Cardiac muscle cell (in vitro differentiated cells and primary cell): ENCODE results near the gene MSX1. TPM values are rescaled to one million over a fixed set of nuclear protein-coding genes. Genes with fewer than 3 reads are reported as not detected.

Source experiments
- DNase-seq, 2 donors: peaks; one replicate each; pipeline versions ENCODE4 v3.0.0 to v3.0.0-alpha.2; 2010 to 2017; ENCODE audit warnings: low read depth in 1 of 2, low spot score in 1 of 2
- H3K27ac ChIP-seq: fragments of 200-600 bp; sonication (generic); 2 replicates; pipeline ENCODE4 v1.5.1; 2016
- H3K27me3 ChIP-seq: fragments of 200-600 bp; sonication (generic); 2 replicates; pipeline ENCODE4 v1.6.0; 2016; ENCODE audit warnings: control low read depth
- H3K36me3 ChIP-seq: fragments of 200-600 bp; sonication (generic); 2 replicates; pipeline ENCODE4 v1.5.1; 2016; ENCODE audit warnings: control low read depth
- H3K4me1 ChIP-seq: fragments of 200-600 bp; sonication (generic); 2 replicates; pipeline ENCODE4 v1.8.1; 2017; ENCODE audit warnings: low read depth, mild to moderate bottlenecking, mixed run types
- H3K4me3 ChIP-seq: fragments of 200-600 bp; sonication (generic); 2 replicates; pipeline ENCODE4 v1.5.1; 2016; ENCODE audit warnings: mild to moderate bottlenecking
- H3K9me3 ChIP-seq: fragments of 200-600 bp; sonication (generic); 2 replicates; pipeline ENCODE4 v1.5.1; 2017; ENCODE audit warnings: low read depth, mild to moderate bottlenecking, control low read depth
- polyA plus RNA-seq: library from polyadenylated mRNA; unstranded; fragments of >200 nt; fragmentation: Nextera tagmentation; extraction: Ambion mirVana; gene quantifications from 2 replicates; pipeline ENCODE4 v1.2.1, GENCODE V29; 2016
- total RNA-seq: library from RNA; depleted of rRNA; stranded (reverse); fragments of >200 nt; gene quantifications from 2 replicates; pipeline ENCODE4 v1.2.3, GENCODE V29; 2016
- TF ChIP-seq, protein P1 (sequence below): IDR thresholded peaks from 2 replicates; pipeline ENCODE4 v1.5.1; 2012; ENCODE audit warnings: low read depth, mild to moderate bottlenecking, low read length

Gene MSX1
- total and polyA plus RNA-seq, 2 experiments from 2014 or later: 15.6 to 27.5 TPM

DNA sequence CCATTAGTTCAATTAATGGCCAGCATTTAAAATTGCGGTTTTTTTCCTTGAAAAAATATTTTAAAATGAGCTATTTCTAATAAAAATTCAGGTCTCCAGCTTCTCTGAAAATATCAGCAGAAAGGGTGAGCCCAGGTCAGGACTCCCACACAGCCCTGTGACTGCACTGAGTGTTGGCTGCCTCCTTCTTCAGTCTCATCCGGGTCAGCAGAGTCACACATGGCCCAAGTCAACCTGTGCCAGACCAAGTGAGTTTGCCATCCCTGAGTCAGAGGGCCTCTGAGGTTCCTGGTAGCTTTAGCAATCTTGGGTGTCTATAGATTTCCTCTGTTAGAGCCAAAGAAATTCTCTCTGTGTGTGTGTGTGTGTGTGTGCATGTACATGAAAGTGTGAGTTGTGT lies 22.1 kb upstream of the MSX1 start:
- Histone ChIP-seq H3K36me3 (no peaks in the 10 kb centered on the region), H3K4me1 (no peaks in the 10 kb centered on the region), H3K9me3 (no peaks in the 10 kb centered on the region), H3K4me3 (no peak overlapping the region), H3K27ac (no peak overlapping the region), H3K27me3 (no peaks in the 10 kb centered on the region)
- TF ChIP-seq, protein P1, sequence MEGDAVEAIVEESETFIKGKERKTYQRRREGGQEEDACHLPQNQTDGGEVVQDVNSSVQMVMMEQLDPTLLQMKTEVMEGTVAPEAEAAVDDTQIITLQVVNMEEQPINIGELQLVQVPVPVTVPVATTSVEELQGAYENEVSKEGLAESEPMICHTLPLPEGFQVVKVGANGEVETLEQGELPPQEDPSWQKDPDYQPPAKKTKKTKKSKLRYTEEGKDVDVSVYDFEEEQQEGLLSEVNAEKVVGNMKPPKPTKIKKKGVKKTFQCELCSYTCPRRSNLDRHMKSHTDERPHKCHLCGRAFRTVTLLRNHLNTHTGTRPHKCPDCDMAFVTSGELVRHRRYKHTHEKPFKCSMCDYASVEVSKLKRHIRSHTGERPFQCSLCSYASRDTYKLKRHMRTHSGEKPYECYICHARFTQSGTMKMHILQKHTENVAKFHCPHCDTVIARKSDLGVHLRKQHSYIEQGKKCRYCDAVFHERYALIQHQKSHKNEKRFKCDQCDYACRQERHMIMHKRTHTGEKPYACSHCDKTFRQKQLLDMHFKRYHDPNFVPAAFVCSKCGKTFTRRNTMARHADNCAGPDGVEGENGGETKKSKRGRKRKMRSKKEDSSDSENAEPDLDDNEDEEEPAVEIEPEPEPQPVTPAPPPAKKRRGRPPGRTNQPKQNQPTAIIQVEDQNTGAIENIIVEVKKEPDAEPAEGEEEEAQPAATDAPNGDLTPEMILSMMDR: no peak
- DNase-seq: no peak

GRCh38 chr4:4838051-4838935 lies 21.2 kb upstream of the MSX1 start:
- Histone ChIP-seq H3K36me3 (no peaks in the 10 kb centered on the region), H3K27ac (no peak overlapping the region), H3K4me1 (no peaks in the 10 kb centered on the region), H3K27me3 (no peaks in the 10 kb centered on the region), H3K9me3 (no peaks in the 10 kb centered on the region), H3K4me3 (no peak overlapping the region)
- no peak for DNase-seq
- TF ChIP-seq, protein P1: no peak

DNA sequence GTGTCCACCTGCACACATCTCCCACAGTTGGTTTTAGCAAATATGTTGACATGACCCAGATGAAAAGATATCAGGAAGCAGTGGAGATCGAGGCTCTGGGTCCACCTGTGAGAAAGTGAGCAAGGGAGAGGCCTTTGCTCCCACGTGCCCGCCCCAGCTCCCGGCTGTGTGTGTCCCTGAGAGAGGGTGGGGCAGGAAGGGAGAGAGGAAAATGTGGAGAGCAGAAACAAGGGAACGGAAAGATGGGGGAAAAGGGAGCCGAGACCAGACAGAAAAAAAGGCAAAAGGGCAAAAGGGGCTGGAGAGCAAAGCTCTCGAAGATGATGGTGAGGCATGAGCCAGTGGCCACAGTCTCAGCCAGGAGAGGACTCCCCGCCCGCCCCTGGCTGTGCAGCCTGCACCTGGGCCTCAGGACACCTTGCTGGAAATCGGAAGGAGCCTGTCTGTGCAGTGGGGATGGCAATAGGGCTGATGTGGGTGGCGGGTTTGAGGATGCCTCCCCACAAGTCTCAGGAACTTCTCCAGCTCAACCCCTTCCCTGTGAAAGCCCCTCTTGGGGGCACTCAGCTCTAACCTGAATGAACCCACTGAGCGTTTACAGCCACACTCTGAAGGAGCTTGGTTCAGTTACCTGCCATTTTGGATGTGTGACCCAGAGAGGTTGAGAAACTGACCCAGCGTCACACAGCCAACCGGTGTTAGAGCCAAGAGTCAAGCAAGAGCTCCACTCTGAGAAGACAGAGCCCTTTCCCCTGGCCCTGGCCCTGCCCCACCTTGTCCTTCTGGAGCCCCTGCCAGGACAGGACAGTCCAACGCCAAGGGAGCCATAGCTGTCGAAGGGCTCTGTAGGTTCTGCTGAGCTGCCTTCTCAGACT lies 20.3 kb upstream of the MSX1 start:
- H3K27me3 ChIP-seq: no peaks in the 10 kb centered on the region
- H3K4me3 ChIP-seq: no peak overlapping the region
- no peak for DNase-seq
- TF ChIP-seq, protein P1: no peak
- H3K27ac ChIP-seq: no peak overlapping the region
- H3K9me3 ChIP-seq: no peaks in the 10 kb centered on the region
- H3K36me3 ChIP-seq: no peaks in the 10 kb centered on the region
- H3K4me1 ChIP-seq: no peaks in the 10 kb centered on the region

- TF ChIP-seq, protein P1: no peak
- no peak for DNase-seq
Measured at GRCh38 chr4:4840351-4840750, 19.1 kb upstream of the MSX1 start.

GRCh38 chr4:4841156-4841555 lies 18.3 kb upstream of the MSX1 start:
- Histone ChIP-seq H3K4me3 (no peak overlapping the region), H3K27me3 (no peaks in the 10 kb centered on the region), H3K27ac (no peak overlapping the region), H3K9me3 (no peaks in the 10 kb centered on the region), H3K36me3 (no peaks in the 10 kb centered on the region), H3K4me1 (no peaks in the 10 kb centered on the region)
- DNase-seq: no peak
- TF ChIP-seq, protein P1: no peak

More at GRCh38 chr4:4840351-4840750, 19.1 kb upstream of the MSX1 start:
- H3K9me3 ChIP-seq: no peaks in the 10 kb centered on the region
- H3K27ac ChIP-seq: no peak overlapping the region
- no peak overlapping the region for H3K4me3 ChIP-seq
- no peaks in the 10 kb centered on the region for H3K4me1 ChIP-seq
- H3K27me3 ChIP-seq: no peaks in the 10 kb centered on the region
- H3K36me3 ChIP-seq: no peaks in the 10 kb centered on the region
